Fibroblast of lung (primary cell): Measurements from ENCODE around the gene HMOX1. TPM values are rescaled to one million over a fixed set of nuclear protein-coding genes. Genes with fewer than 3 reads are reported as not detected.
A peak's percentile ranks its signal among the peaks of the same experiment; 100 is the strongest.

Experiments
- DNase-seq, 2 donors: peaks; one replicate each; pipeline versions ENCODE4 v3.0.0 to v3.0.0-alpha.2; 2010; ENCODE audit warnings: low read depth in 2 of 2
- H2AFZ ChIP-seq: 2 replicates; pipeline ENCODE4 v1.5.1; 2012; ENCODE audit warnings: low read length, control low read depth, inconsistent platforms
- H3K27ac ChIP-seq: 2 replicates; pipeline ENCODE4 v1.5.1; 2011; ENCODE audit warnings: low read length, control low read depth; ENCODE audit not compliant: insufficient read depth
- H3K27me3 ChIP-seq: 2 replicates; pipeline ENCODE4 v1.5.1; 2011; ENCODE audit warnings: mild to moderate bottlenecking, low read length; ENCODE audit not compliant: control insufficient read depth, insufficient read depth
- H3K36me3 ChIP-seq: 2 replicates; pipeline ENCODE4 v1.5.1; 2011; ENCODE audit warnings: low read length; ENCODE audit not compliant: control insufficient read depth, insufficient read depth
- H3K4me1 ChIP-seq: 2 replicates; pipeline ENCODE4 v1.5.1; 2011; ENCODE audit warnings: low read length; ENCODE audit not compliant: control insufficient read depth, insufficient read depth; ENCODE audit errors: extremely low read depth
- H3K4me2 ChIP-seq: 2 replicates; pipeline ENCODE4 v1.5.1; 2011; ENCODE audit warnings: low read length, control low read depth; ENCODE audit not compliant: insufficient read depth; ENCODE audit errors: extremely low read depth
- H3K4me3 ChIP-seq, 4 experiments: fragments of 200-600 bp in 1 of 4; sonication (generic) in 1 of 4; replicated peaks in 1 of 4; 2 replicates each; pipeline ENCODE4 v1.5.1; 2011 to 2016; ENCODE audit warnings: low read length in 4 of 4, low read depth in 3 of 4, mild to moderate bottlenecking in 3 of 4, control low read depth in 2 of 4, inconsistent platforms in 1 of 4, mixed read lengths in 1 of 4; ENCODE audit not compliant: insufficient read depth in 1 of 4; ENCODE audit errors: control extremely low read depth in 1 of 4
- H3K79me2 ChIP-seq: 2 replicates; pipeline ENCODE4 v1.5.1; 2012; ENCODE audit warnings: mild to moderate bottlenecking, low read length, inconsistent platforms; ENCODE audit not compliant: control insufficient read depth, insufficient read depth
- H3K9ac ChIP-seq: 2 replicates; pipeline ENCODE4 v1.5.1; 2011; ENCODE audit warnings: mild to moderate bottlenecking, low read length, control low read depth; ENCODE audit not compliant: insufficient read depth
- H3K9me3 ChIP-seq: 2 replicates; pipeline ENCODE4 v1.5.1; 2012; ENCODE audit warnings: low read depth, low read length; ENCODE audit not compliant: control insufficient read depth, insufficient read depth
- H4K20me1 ChIP-seq: 2 replicates; pipeline ENCODE4 v1.5.1; 2011; ENCODE audit warnings: low read length; ENCODE audit not compliant: control insufficient read depth, insufficient read depth; ENCODE audit errors: extremely low read depth
- EZH2 ChIP-seq: IDR thresholded peaks from 2 replicates; pipeline ENCODE4 v1.5.1; 2012; ENCODE audit warnings: low read length, control low read depth, mild to moderate bottlenecking; ENCODE audit errors: missing control alignments
- polyA plus RNA-seq, 2 donors: library from polyadenylated mRNA; depleted of rRNA in 1 of 2; stranded (reverse) in 1 of 2; unstranded in 1 of 2; fragments of >200 nt; gene quantifications; 2 replicates each; pipeline ENCODE4 v1.2.1, GENCODE V29; 2011 to 2012; ENCODE audit warnings: missing spikeins in 1 of 2
- total RNA-seq: library from RNA; depleted of rRNA; stranded (reverse); fragments of >200 nt; gene quantifications from 2 replicates; pipeline ENCODE4 v1.2.1, GENCODE V29; 2014
- TF ChIP-seq, protein P1 (sequence below), 2 donors: IDR thresholded peaks in 1 of 2; conservative IDR thresholded peaks in 1 of 2; 1 replicate in 1 of 2; 2 replicates in 1 of 2; pipeline ENCODE4 v1.5.1; 2011 to 2012; ENCODE audit warnings: low read length in 2 of 2, control low read depth in 1 of 2, inconsistent platforms in 1 of 2, low read depth in 1 of 2, mild to moderate bottlenecking in 1 of 2

HMOX1 gene
- total and polyA plus RNA-seq, 2 donors (not counting 1 experiment from before 2014, with no cell fraction given) = 58.9 to 243 TPM

DNA sequence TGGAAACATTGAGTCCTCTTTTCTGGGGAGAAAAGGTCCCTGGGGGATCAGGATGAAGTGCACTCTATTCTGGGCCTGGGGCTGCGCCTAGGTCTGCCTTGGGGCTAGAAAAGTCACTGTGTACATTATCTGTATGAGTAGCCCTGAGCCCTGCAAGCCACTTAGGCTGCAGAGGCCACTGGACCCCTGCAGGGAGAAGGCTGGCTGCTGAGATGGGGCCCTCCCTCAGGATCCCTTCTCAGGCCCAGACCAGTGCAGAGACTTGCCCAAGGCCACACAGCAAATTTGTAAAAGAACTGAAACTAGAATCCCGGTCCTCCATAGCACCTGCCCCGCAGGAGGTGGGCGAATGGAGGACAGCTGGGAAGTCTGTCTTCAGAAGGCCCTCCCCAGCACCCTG, 26.8 kb upstream of the HMOX1 start:
- no peaks in the 10 kb centered on the region for H4K20me1 ChIP-seq

DNA sequence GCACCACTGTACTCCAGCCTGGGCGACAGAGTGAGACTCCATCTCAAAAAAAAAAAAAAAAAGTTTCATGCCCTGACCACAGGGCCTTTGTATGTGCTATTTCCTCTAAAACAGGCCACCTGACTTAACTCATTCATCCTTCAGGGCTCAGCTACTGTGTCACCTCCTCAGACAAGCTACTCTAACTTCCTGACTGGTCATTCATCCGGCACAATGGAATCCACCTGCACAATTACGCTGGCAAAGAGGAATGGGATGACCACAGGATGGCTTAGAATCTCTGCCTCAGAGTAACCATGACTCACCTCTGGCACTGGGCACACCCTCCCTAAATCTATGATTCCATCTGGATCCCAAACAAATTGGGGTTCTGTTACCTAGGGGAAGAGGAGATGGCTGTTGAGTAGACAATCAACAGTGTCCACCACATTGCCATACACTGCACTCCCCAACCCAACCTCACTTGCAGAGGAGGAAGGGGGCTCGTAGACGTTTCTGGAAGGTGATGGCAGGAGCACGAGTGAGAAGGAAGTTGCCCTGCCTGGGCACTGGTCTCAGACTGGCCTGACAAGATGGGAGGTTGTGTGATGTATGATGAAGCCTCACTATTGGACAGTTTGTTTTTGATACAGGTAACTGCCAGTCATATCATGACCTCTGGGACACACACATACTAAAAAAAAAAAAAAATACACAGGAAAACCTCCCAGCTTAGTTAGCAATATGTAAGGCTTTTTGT, 22.8 kb upstream of the HMOX1 start:
- H3K4me2 ChIP-seq = no peak overlapping the region
- no peaks in the 10 kb centered on the region for H3K4me1 ChIP-seq
- TF ChIP-seq, protein P1, sequence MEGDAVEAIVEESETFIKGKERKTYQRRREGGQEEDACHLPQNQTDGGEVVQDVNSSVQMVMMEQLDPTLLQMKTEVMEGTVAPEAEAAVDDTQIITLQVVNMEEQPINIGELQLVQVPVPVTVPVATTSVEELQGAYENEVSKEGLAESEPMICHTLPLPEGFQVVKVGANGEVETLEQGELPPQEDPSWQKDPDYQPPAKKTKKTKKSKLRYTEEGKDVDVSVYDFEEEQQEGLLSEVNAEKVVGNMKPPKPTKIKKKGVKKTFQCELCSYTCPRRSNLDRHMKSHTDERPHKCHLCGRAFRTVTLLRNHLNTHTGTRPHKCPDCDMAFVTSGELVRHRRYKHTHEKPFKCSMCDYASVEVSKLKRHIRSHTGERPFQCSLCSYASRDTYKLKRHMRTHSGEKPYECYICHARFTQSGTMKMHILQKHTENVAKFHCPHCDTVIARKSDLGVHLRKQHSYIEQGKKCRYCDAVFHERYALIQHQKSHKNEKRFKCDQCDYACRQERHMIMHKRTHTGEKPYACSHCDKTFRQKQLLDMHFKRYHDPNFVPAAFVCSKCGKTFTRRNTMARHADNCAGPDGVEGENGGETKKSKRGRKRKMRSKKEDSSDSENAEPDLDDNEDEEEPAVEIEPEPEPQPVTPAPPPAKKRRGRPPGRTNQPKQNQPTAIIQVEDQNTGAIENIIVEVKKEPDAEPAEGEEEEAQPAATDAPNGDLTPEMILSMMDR (conservative IDR thresholded peaks at IDR 0.05 in 1 of 2, IDR thresholded peaks at IDR 0.05 in 1 of 2; ENCODE audit: low read depth in 1 of 2, low read length in 2 of 2) = no peak
- TF ChIP-seq EZH2 = no peak
- no peak overlapping the region for H3K9ac ChIP-seq
- H3K27me3 ChIP-seq = no peaks in the 10 kb centered on the region
- no peaks in the 10 kb centered on the region for H3K9me3 ChIP-seq
- H3K4me3 ChIP-seq = no peak overlapping the region
- no peak overlapping the region for H2AFZ ChIP-seq
- DNase-seq = peak in 1 of 2 donors; percentile 69
- H3K27ac ChIP-seq = no peak overlapping the region
- H3K36me3 ChIP-seq = no peaks in the 10 kb centered on the region
- no peaks in the 10 kb centered on the region for H4K20me1 ChIP-seq
- no peaks in the 10 kb centered on the region for H3K79me2 ChIP-seq

More for the DNA sequence above, 26.8 kb upstream of the HMOX1 start:
- H3K9me3 ChIP-seq = no peaks in the 10 kb centered on the region
- H3K9ac ChIP-seq = no peak overlapping the region
- H3K4me3 ChIP-seq = no peak overlapping the region
- H3K4me2 ChIP-seq = no peak overlapping the region
- H2AFZ ChIP-seq = no peak overlapping the region
- peaks cover 6% of the 10 kb centered on the region for H3K4me1 ChIP-seq
- H3K79me2 ChIP-seq = no peaks in the 10 kb centered on the region
- no peak overlapping the region for H3K27ac ChIP-seq
- DNase-seq = no peak
- no peak for TF ChIP-seq EZH2
- TF ChIP-seq, protein P1 (conservative IDR thresholded peaks at IDR 0.05 in 1 of 2, IDR thresholded peaks at IDR 0.05 in 1 of 2; ENCODE audit: low read depth in 1 of 2, low read length in 2 of 2) = no peak
- no peaks in the 10 kb centered on the region for H3K36me3 ChIP-seq
- H3K27me3 ChIP-seq = no peaks in the 10 kb centered on the region

DNA sequence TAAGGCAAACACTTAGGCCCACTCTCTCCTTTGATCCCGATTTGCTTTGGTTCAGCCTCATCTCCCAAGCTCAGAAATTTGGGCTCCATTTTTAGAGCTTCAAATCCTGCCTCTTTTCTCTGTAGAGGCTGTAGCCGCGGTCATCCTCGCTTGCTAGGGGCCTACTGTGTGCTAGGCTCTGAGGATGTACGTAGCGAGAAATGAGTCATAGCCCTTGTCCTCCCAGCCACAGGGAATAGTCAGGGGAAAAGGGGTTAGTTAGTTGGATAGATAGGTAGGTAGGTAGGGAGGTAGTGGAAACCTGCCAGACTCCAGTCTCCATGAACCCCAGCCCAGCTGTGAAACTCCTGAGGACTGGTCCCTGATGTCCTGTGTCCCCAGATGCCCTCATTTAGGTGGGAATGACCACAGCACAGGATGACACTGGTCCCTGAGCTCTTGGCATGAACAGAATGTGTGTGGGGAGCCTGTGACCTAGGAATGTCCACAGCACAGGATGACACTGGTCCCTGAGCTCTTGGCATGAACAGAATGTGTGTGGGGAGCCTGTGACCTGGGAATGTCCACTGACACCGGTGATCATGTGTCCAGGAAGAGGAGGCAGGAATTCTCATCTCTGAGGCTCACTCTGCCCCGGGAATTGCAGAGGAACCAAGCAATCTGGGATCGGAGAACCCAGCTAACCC, 21.4 kb upstream of the HMOX1 start:
- Histone ChIP-seq H2AFZ (no peak overlapping the region), H3K27ac (no peak overlapping the region), H3K79me2 (no peaks in the 10 kb centered on the region), H3K4me1 (no peaks in the 10 kb centered on the region), H3K27me3 (no peaks in the 10 kb centered on the region), H3K36me3 (no peaks in the 10 kb centered on the region), H3K4me2 (no peak overlapping the region), H3K9ac (no peak overlapping the region), H3K4me3 (no peak overlapping the region), H3K9me3 (no peaks in the 10 kb centered on the region), H4K20me1 (no peaks in the 10 kb centered on the region)
- no peak for DNase-seq
- TF ChIP-seq, protein P1 (conservative IDR thresholded peaks at IDR 0.05 in 1 of 2, IDR thresholded peaks at IDR 0.05 in 1 of 2; ENCODE audit: low read depth in 1 of 2, low read length in 2 of 2) = no peak
- TF ChIP-seq EZH2 = no peak
